ENCODE data around the gene TMEM31. TPM values are rescaled to one million over a fixed set of nuclear protein-coding genes. Genes with fewer than 3 reads are reported as not detected.

TMEM31 gene
- total RNA-seq, 2 experiments from 2014 or later, result not detected

GRCh38 chrX:103718120-103718519, 7.4 kb downstream of the TMEM31 start:
- Histone ChIP-seq H3K27ac (ENCODE audit: low read depth in 1 of 2, low read length in 2 of 2) (no peak overlapping the region), H3K4me3 (ENCODE audit: low read length) (no peak overlapping the region), H3K4me1 (ENCODE audit: insufficient read depth, low read length) (no peaks in the 10 kb centered on the region), H3K36me3 (ENCODE audit: insufficient read depth, low read length) (no peaks in the 10 kb centered on the region), H3K27me3 (ENCODE audit: control insufficient read depth in 1 of 2, insufficient read depth in 2 of 2, low read length in 2 of 2) (no peaks in the 10 kb centered on the region), H3K9me3 (ENCODE audit: control insufficient read depth in 1 of 2, insufficient read depth in 1 of 2, low read length in 2 of 2) (no peaks in the 10 kb centered on the region)
- Mint-ChIP-seq H3K27ac (no peak overlapping the region), H3K36me3 (ENCODE audit: low read depth) (no peaks in the 10 kb centered on the region), H3K27me3 (no peaks in the 10 kb centered on the region), H3K9me3 (no peaks in the 10 kb centered on the region), H3K4me1 (ENCODE audit: low read depth) (no peaks in the 10 kb centered on the region), H3K4me3 (no peak overlapping the region)
- ATAC-seq (ENCODE audit: poor library complexity), result no peak
- TF ChIP-seq CTCF (IDR thresholded peaks at IDR 0.05), result no peak
- intact Hi-C loops (cut with DNase I, micrococcal nuclease), result loop anchor here in 1 of 2 experiments (10.0 kb wide), 1 partner anchor 183 kb away; no protein-coding TSS in a partner anchor
- ChIA-PET POLR2A (no interaction called here), CTCF (no interaction called here)
- no peak for DNase-seq

- Histone ChIP-seq H3K27ac (ENCODE audit: low read depth in 1 of 2, low read length in 2 of 2) (no peak overlapping the region), H3K36me3 (ENCODE audit: insufficient read depth, low read length) (no peaks in the 10 kb centered on the region), H3K4me1 (ENCODE audit: insufficient read depth, low read length) (no peaks in the 10 kb centered on the region), H3K9me3 (ENCODE audit: control insufficient read depth in 1 of 2, insufficient read depth in 1 of 2, low read length in 2 of 2) (no peaks in the 10 kb centered on the region), H3K27me3 (ENCODE audit: control insufficient read depth in 1 of 2, insufficient read depth in 2 of 2, low read length in 2 of 2) (no peaks in the 10 kb centered on the region), H3K4me3 (ENCODE audit: low read length) (no peak overlapping the region)
- DNase-seq (no peak), ATAC-seq (ENCODE audit: poor library complexity) (no peak)
- Mint-ChIP-seq H3K27ac (no peak overlapping the region), H3K4me3 (no peak overlapping the region), H3K36me3 (ENCODE audit: low read depth) (no peaks in the 10 kb centered on the region), H3K4me1 (ENCODE audit: low read depth) (no peaks in the 10 kb centered on the region), H3K9me3 (no peaks in the 10 kb centered on the region), H3K27me3 (no peaks in the 10 kb centered on the region)
- intact Hi-C loops (cut with DNase I, micrococcal nuclease), result no loop called here
- no peak for TF ChIP-seq CTCF (IDR thresholded peaks at IDR 0.05)
- CTCF ChIA-PET, result interaction anchor here (0.9 kb wide), 1 partner anchor 11 kb away, joined by 3 read pairs; no protein-coding TSS in a partner anchor
- POLR2A ChIA-PET, result no interaction called here
Measured at GRCh38 chrX:103722505-103722904, 11.8 kb downstream of the TMEM31 start.

- intact Hi-C loops (cut with DNase I, micrococcal nuclease), result no loop called here
- DNase-seq, result no peak
- Histone ChIP-seq H3K4me3 (ENCODE audit: low read length) (no peak overlapping the region), H3K9me3 (ENCODE audit: control insufficient read depth in 1 of 2, insufficient read depth in 1 of 2, low read length in 2 of 2) (no peaks in the 10 kb centered on the region), H3K27me3 (ENCODE audit: control insufficient read depth in 1 of 2, insufficient read depth in 2 of 2, low read length in 2 of 2) (no peaks in the 10 kb centered on the region), H3K4me1 (ENCODE audit: insufficient read depth, low read length) (no peaks in the 10 kb centered on the region), H3K36me3 (ENCODE audit: insufficient read depth, low read length) (no peaks in the 10 kb centered on the region), H3K27ac (ENCODE audit: low read depth in 1 of 2, low read length in 2 of 2) (no peak overlapping the region)
- no peak for ATAC-seq (ENCODE audit: poor library complexity)
- CTCF ChIA-PET, result no interaction called here
- Mint-ChIP-seq H3K27me3 (no peaks in the 10 kb centered on the region), H3K4me3 (no peak overlapping the region), H3K27ac (no peak overlapping the region), H3K36me3 (ENCODE audit: low read depth) (no peaks in the 10 kb centered on the region), H3K9me3 (no peaks in the 10 kb centered on the region), H3K4me1 (ENCODE audit: low read depth) (no peaks in the 10 kb centered on the region)
- no peak for TF ChIP-seq CTCF (IDR thresholded peaks at IDR 0.05)
- POLR2A ChIA-PET, result no interaction called here
Measured at GRCh38 chrX:103726477-103726876, 15.8 kb downstream of the TMEM31 start.
